ENCODE results near the gene CFAP70. TPM values are rescaled to one million over a fixed set of nuclear protein-coding genes. Genes with fewer than 3 reads are reported as not detected.

The CFAP70 gene
- total RNA-seq, 2 donors from 2014 or later: 0.95 to 1.1 TPM

DNA sequence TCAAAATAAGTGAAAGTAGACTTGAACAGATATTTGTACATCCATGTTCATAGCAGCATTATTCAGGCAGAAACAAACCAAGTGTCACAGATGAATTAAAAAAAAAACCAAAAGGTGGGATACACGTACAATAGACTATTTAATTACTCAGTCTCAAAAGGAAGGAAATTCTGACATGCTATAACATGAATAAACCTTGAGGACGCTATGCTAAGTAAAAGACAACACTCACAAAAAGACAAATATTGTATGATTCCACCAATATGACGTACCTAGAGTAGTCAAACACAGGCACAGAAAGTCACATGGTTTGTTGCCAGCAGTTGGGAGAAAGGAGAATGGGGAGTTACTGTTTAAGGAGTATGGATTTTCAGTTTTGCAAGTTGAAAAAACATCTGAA lies 18.0 kb upstream of the CFAP70 start:
- ATAC-seq (replicated peaks in 1 of 2) (no peak), DNase-seq (no peak)
- H3K27me3 Mint-ChIP-seq (ENCODE audit: low read depth): no peaks in the 10 kb centered on the region
- H3K36me3 Mint-ChIP-seq (ENCODE audit: insufficient read depth in 2 of 2): peaks cover 9 to 19% of the 10 kb centered on the region in 2 donors
- H3K4me1 Mint-ChIP-seq (ENCODE audit: low read depth): peaks cover 8% of the 10 kb centered on the region
- H3K4me3 Mint-ChIP-seq: no peak overlapping the region
- no peaks in the 10 kb centered on the region for H3K9me3 Mint-ChIP-seq
- no peak overlapping the region for H3K27ac Mint-ChIP-seq

DNA sequence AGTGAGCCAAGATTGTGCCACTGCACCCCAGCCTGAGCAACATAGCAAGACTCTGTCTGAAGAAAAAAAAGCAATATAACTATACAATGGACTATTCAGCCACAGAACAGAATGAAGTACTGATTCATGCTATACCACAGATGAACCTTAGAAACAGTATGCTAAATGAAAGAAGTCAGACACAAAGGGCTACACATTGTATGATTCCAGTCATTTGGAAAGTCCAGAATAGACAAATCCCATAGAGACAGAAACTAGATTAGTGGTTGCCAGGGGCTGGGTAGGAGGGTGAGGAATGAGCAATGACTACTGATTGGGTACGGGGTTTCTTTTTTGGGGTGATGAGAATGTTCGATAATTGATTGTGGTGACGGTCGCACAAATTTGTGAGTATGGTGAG lies 9.6 kb upstream of the CFAP70 start:
- peak; percentile 88 to 94 for ATAC-seq (replicated peaks in 1 of 2)
- Mint-ChIP-seq H3K9me3 (no peaks in the 10 kb centered on the region), H3K27ac (no peak overlapping the region), H3K36me3 (ENCODE audit: insufficient read depth in 2 of 2) (peaks cover 6 to 22% of the 10 kb centered on the region in 2 donors), H3K27me3 (ENCODE audit: low read depth) (no peaks in the 10 kb centered on the region), H3K4me3 (no peak overlapping the region), H3K4me1 (ENCODE audit: low read depth) (peaks cover 9% of the 10 kb centered on the region)
- DNase-seq: peak; percentile 12

DNA sequence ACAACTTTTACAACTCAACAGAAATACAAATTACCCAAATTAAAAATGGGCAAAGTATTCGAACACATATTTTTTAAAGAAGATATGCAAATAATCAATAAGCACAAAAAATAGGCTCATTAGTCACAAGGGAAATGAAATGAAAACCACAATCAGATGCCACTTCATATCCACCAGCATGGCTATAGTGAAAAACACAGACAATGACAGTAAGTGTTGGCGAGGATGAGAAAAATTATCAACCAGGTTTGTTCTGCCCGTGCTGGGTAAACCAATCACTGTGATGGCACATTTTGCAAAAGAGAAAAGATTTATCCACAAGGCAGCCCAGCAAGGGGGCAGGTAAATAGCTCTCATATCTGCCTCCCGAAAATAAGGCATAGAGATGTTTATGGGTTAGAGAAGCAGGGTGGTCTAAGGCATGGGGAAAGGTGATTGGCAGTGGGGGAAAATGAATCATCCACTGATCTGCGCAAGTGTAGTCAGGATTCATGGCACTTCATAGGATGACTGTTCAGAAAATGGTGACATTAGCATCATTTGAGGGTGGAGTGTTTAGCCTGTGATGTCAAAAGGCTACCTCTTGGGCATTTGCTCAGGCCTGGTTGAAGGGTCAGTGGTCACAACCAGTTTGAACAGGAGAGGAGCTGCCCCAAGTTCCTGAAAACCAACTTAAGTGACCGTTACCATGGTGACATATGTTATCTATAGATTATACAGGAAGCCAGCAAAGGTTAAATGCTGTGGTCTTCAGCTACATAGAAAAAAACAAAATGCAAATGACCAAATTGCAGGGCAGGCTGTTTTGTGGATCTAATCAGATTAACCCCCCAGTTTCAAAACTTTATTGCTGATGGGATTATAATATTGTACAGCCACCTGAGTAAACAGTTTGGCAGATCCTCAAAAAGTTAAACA lies 8.0 kb upstream of the CFAP70 start:
- no peaks in the 10 kb centered on the region for H3K9me3 Mint-ChIP-seq
- peaks cover 14% of the 10 kb centered on the region for H3K4me1 Mint-ChIP-seq (ENCODE audit: low read depth)
- peak overlapping the region; percentile 65 for H3K27ac Mint-ChIP-seq
- H3K36me3 Mint-ChIP-seq (ENCODE audit: insufficient read depth in 2 of 2): peaks cover 8 to 22% of the 10 kb centered on the region in 2 donors
- no peak overlapping the region for H3K4me3 Mint-ChIP-seq
- no peak for ATAC-seq (replicated peaks in 1 of 2)
- H3K27me3 Mint-ChIP-seq (ENCODE audit: low read depth): no peaks in the 10 kb centered on the region
- no peak for DNase-seq

DNA sequence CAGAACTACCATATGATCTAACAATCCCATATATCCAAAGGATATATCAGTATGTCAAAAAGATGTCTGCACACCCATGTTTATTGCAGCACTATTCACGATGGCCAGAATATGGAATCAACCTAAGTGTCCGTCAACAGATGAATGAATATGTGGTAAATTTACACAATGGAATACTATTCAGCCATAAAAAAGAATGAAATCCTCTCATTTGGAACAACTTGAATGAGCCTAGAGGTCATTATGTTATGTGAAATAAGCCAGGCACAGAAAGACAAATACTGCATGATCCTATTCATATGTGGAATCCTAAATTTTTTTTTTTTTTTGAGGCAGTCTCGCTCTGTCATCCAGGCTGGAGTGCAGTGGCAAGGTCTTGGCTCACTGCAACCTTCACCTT lies 6.3 kb upstream of the CFAP70 start:
- no peaks in the 10 kb centered on the region for H3K27me3 Mint-ChIP-seq (ENCODE audit: low read depth)
- H3K27ac Mint-ChIP-seq: no peak overlapping the region
- H3K36me3 Mint-ChIP-seq (ENCODE audit: insufficient read depth in 2 of 2): peaks cover 8 to 16% of the 10 kb centered on the region in 2 donors
- ATAC-seq (replicated peaks in 1 of 2) (no peak), DNase-seq (no peak)
- no peaks in the 10 kb centered on the region for H3K9me3 Mint-ChIP-seq
- H3K4me1 Mint-ChIP-seq (ENCODE audit: low read depth): peaks cover 14% of the 10 kb centered on the region
- no peak overlapping the region for H3K4me3 Mint-ChIP-seq

DNA sequence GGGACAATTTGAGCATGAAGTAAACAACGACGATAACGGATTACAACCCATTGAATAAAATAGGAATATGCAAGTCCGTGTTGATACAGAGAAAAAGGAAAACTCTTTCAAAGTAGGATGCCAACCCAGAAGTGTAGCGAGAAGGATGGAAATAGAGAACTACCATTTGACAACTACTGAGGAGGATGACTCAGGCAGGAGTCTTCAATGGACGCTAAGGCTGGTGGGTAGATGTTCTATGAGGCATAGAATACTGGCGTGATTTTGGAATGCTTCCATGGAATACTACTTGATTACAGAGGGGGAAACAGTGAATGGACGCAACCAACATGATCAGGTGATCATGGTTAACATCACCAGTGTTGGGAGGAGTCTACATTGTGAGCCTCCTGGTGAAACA lies 828 bp upstream of the CFAP70 start:
- ATAC-seq (replicated peaks in 1 of 2): no peak
- no peak overlapping the region for H3K4me3 Mint-ChIP-seq
- H3K27ac Mint-ChIP-seq: no peak overlapping the region
- H3K9me3 Mint-ChIP-seq: no peaks in the 10 kb centered on the region
- peaks cover 1 to 2% of the 10 kb centered on the region in 2 donors for H3K36me3 Mint-ChIP-seq (ENCODE audit: insufficient read depth in 2 of 2)
- peaks cover 18% of the 10 kb centered on the region for H3K4me1 Mint-ChIP-seq (ENCODE audit: low read depth)
- no peak for DNase-seq
- H3K27me3 Mint-ChIP-seq (ENCODE audit: low read depth): no peaks in the 10 kb centered on the region

DNA sequence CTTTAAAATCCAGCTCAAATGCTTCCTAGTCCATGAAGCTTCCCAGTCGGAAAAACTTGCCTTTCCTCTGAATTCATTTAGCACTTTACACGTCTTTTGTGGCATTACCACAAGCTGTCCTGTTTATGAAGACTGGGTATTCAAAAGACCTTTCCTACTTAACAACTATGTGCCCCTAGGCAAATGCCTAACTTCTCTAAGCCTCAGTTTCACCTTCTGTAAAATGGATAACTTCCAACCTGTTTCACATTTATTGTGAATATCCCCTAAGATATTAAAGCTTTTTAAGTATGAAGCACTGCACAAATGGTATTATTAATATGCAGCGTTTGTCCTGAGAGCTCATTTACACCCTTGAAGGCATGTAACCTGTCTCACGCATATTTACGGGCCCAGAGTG lies 843 bp downstream of the CFAP70 start:
- DNase-seq: no peak
- H3K27ac Mint-ChIP-seq: peak overlapping the region; percentile 92
- H3K4me1 Mint-ChIP-seq (ENCODE audit: low read depth): peaks cover 17% of the 10 kb centered on the region
- no peaks in the 10 kb centered on the region for H3K27me3 Mint-ChIP-seq (ENCODE audit: low read depth)
- no peak for ATAC-seq (replicated peaks in 1 of 2)
- no peaks in the 10 kb centered on the region for H3K9me3 Mint-ChIP-seq
- peaks cover 0 to 1% of the 10 kb centered on the region in 2 donors for H3K36me3 Mint-ChIP-seq (ENCODE audit: insufficient read depth in 2 of 2)
- peak overlapping the region; percentile 91 to 98 for H3K4me3 Mint-ChIP-seq

DNA sequence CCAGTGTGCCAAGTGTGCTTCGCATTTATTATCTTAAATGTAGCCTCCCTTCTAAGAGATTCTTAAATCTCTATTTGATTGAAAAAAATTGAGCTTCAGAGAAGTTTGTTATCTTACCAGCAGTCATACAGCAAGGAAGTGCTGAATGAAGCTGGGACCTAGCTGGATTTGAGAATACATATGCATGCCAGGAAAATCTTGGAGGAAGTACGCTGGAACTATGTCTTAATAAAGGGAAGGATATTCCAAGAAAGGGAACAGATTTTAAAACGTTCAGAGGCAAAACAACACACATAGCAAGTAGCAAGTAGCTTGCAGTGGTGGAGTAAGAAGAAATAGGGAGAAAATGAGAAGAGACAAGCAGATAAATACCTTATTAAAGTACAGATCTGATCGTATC lies 1.5 kb downstream of the CFAP70 start:
- peaks cover 0 to 1% of the 10 kb centered on the region in 2 donors for H3K36me3 Mint-ChIP-seq (ENCODE audit: insufficient read depth in 2 of 2)
- ATAC-seq (replicated peaks in 1 of 2): no peak

DNA sequence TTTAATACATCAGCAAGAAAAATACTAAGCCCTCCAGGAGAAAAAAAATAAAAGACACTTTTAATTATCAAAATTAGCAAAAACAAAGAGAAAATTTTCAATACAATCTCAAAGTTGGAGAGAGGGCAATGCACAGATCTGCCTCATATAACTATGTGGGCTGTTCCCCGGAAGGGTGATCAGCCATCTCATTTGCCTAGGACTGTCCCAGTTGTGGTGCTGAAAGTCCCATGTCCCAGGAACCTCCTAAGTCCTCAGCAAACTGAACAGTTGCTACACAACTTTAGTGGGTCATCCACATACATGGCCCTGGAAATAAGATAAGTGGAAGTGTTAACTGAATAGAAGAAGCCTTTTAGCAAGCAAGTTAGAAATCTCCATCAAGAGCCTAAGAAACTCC lies 14.4 kb downstream of the CFAP70 start:
- no peaks in the 10 kb centered on the region for H3K27me3 Mint-ChIP-seq (ENCODE audit: low read depth)
- H3K27ac Mint-ChIP-seq: no peak overlapping the region
- H3K4me3 Mint-ChIP-seq: no peak overlapping the region
- no peaks in the 10 kb centered on the region for H3K4me1 Mint-ChIP-seq (ENCODE audit: low read depth)
- no peaks in the 10 kb centered on the region for H3K9me3 Mint-ChIP-seq
- DNase-seq (no peak), ATAC-seq (replicated peaks in 1 of 2) (no peak)
- H3K36me3 Mint-ChIP-seq (ENCODE audit: insufficient read depth in 2 of 2): no peaks in the 10 kb centered on the region

More for the DNA sequence above, 1.5 kb downstream of the CFAP70 start:
- DNase-seq: no peak
- Mint-ChIP-seq H3K27me3 (ENCODE audit: low read depth) (no peaks in the 10 kb centered on the region), H3K4me3 (peak overlapping the region; percentile 91 to 98), H3K9me3 (no peaks in the 10 kb centered on the region), H3K4me1 (ENCODE audit: low read depth) (peaks cover 13% of the 10 kb centered on the region), H3K27ac (no peak overlapping the region)

DNA sequence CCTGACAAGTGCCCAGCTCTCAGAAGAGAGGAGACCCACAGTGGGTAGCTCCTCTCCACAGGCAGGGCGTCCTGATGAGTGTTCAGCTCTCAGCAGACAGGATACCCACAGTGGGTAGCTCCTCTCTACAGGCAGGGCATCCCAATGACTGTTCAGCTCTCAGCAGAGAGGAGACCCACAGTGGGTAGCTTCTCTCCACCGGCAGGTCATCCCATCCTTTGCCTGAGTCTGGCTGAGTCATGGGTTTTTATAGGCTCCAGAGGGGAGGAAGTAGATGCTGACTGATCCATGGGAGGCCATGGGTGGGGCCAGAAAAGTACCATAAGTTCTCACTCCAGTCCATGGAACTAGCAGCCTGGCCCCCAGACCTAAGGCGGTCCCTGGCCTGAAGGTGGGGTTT lies 18.5 kb downstream of the CFAP70 start:
- H3K4me1 Mint-ChIP-seq (ENCODE audit: low read depth): no peaks in the 10 kb centered on the region
- no peak overlapping the region for H3K27ac Mint-ChIP-seq
- H3K27me3 Mint-ChIP-seq (ENCODE audit: low read depth): no peaks in the 10 kb centered on the region
- DNase-seq: no peak
- no peaks in the 10 kb centered on the region for H3K36me3 Mint-ChIP-seq (ENCODE audit: insufficient read depth in 2 of 2)
- H3K9me3 Mint-ChIP-seq: no peaks in the 10 kb centered on the region
- ATAC-seq (replicated peaks in 1 of 2): no peak
- no peak overlapping the region for H3K4me3 Mint-ChIP-seq

DNA sequence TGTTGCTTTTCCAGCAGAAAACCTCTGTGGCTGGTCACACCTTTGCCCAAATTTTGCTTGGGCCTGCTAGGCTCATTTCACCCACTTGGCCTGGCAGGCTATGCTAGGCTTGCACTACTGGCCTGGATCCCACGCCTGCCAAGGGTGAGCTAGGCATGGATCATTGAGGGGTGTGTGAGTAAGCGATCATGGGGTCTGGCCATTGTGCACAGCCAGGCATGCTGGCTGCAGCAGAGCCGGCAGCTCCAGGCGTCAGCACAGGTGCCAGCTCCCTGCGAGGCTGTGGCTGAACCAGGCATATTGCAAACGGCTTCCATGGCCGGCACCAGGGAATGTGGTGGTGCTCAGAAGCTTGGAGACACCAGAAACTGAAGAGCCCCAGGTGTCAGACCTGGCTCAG lies 19.2 kb downstream of the CFAP70 start:
- Mint-ChIP-seq H3K9me3 (no peaks in the 10 kb centered on the region), H3K27me3 (ENCODE audit: low read depth) (no peaks in the 10 kb centered on the region), H3K27ac (no peak overlapping the region), H3K4me1 (ENCODE audit: low read depth) (no peaks in the 10 kb centered on the region), H3K36me3 (ENCODE audit: insufficient read depth in 2 of 2) (no peaks in the 10 kb centered on the region), H3K4me3 (no peak overlapping the region)
- DNase-seq (no peak), ATAC-seq (replicated peaks in 1 of 2) (no peak)

DNA sequence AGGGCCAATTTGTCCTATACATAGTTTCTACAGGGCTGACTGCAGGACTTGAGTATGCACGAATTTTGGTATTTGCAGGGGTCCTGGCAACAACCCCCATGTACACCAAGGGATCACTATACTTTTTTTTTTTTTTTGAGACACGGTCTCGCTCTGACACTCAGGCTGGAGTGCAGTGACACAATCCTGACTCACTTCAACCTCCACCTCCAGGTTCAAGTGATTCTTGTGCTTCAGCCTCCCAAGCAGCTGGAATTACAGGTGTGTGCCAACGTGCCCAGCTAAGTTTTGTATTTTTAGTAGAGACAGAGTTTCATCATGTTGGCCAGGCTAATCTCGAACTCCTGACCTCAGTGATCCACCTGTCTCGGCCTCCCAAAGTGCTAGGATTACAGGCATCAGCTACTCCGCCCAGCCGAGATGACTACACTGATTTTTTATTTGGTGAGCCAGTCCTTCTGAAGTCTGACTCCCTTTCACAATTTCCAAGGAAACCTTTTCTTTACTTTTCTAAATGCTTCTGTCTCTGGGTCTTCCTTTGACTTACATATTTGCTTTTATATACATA lies 19.8 kb downstream of the CFAP70 start:
- H3K27me3 Mint-ChIP-seq (ENCODE audit: low read depth): no peaks in the 10 kb centered on the region
- no peaks in the 10 kb centered on the region for H3K36me3 Mint-ChIP-seq (ENCODE audit: insufficient read depth in 2 of 2)
- no peaks in the 10 kb centered on the region for H3K4me1 Mint-ChIP-seq (ENCODE audit: low read depth)
- no peak overlapping the region for H3K27ac Mint-ChIP-seq
- DNase-seq (no peak), ATAC-seq (replicated peaks in 1 of 2) (no peak)
- H3K9me3 Mint-ChIP-seq: no peaks in the 10 kb centered on the region
- no peak overlapping the region for H3K4me3 Mint-ChIP-seq

DNA sequence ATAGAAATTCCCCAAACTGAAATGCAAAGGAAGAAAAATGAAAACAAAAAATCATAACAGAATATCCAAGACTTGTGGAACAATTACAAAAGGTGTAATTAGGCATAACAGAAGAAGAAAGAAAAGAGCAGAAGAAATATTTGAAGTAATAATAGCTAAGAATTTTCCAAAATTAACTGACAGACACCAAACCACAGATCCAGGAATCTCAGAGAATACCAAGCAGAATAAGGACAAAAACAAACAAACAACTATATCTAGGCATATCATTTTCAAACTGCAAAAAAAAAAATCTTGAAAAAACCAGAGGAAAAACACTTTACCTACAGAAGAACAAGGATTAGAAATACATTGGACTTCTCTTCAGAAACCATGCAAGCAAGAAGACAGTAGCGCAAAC lies 25.5 kb downstream of the CFAP70 start:
- Mint-ChIP-seq H3K9me3 (no peaks in the 10 kb centered on the region), H3K36me3 (ENCODE audit: insufficient read depth in 2 of 2) (no peaks in the 10 kb centered on the region), H3K27me3 (ENCODE audit: low read depth) (no peaks in the 10 kb centered on the region), H3K4me1 (ENCODE audit: low read depth) (no peaks in the 10 kb centered on the region), H3K4me3 (no peak overlapping the region), H3K27ac (no peak overlapping the region)
- DNase-seq: no peak
- ATAC-seq (replicated peaks in 1 of 2): no peak

DNA sequence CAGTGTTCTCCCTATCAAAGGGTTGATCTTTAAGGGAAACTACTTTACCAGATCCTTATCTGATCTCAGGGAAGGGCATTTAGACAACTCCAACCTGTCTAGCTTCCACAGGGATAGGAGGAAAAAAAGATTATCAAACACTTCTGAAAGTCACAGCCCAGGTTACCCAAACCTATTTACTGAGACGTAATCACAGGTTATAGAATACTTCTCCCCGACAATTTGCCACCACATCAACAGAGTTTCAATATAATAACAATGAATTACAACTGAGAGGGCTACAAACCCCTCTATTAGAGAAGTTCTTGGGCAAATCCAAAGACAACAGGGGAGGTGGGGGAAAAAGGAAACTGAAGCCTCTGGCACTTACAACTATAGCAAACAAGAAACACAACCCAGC lies 26.3 kb downstream of the CFAP70 start:
- H3K9me3 Mint-ChIP-seq: peaks cover 2% of the 10 kb centered on the region in 2 donors
- no peaks in the 10 kb centered on the region for H3K4me1 Mint-ChIP-seq (ENCODE audit: low read depth)
- no peaks in the 10 kb centered on the region for H3K36me3 Mint-ChIP-seq (ENCODE audit: insufficient read depth in 2 of 2)
- no peak overlapping the region for H3K4me3 Mint-ChIP-seq
- no peaks in the 10 kb centered on the region for H3K27me3 Mint-ChIP-seq (ENCODE audit: low read depth)
- ATAC-seq (replicated peaks in 1 of 2) (no peak), DNase-seq (no peak)
- H3K27ac Mint-ChIP-seq: no peak overlapping the region
